Heart left ventricle (tissue), 16 donors: Measurements from ENCODE around the gene SPNS3. TPM values are rescaled to one million over a fixed set of nuclear protein-coding genes. Genes with fewer than 3 reads are reported as not detected.
A peak's percentile ranks its signal among the peaks of the same experiment; 100 is the strongest.

Experiments used
- ATAC-seq, 4 donors: fragments of 200-7000 bp; cut with Tn5 transposase; one replicate each; pipeline ENCODE4 v1.9.1; 2020 to 2022; ENCODE audit warnings: moderate library complexity in 4 of 4, mild to moderate bottlenecking in 3 of 4, moderate number of reproducible peaks in 1 of 4
- DNase-seq, 5 donors: peaks; one replicate each; pipeline ENCODE4 v3.0.0-alpha.2; 2020
- H3K27ac ChIP-seq, 12 donors: fragments of 200-600 bp; sonication (generic) in 4 of 12; one replicate each; pipeline versions ENCODE4 v1.5.0 to v1.8.0; 2016 to 2022; ENCODE audit warnings: mild to moderate bottlenecking in 2 of 12
- H3K27me3 ChIP-seq, 9 donors: fragments of 200-600 bp; sonication (generic) in 2 of 9; one replicate each; pipeline versions ENCODE4 v1.5.1 to v1.8.0; 2016 to 2022; ENCODE audit warnings: mild to moderate bottlenecking in 3 of 9
- H3K36me3 ChIP-seq, 9 donors: fragments of 200-600 bp; sonication (generic) in 2 of 9; one replicate each; pipeline versions ENCODE4 v1.5.0 to v1.8.0; 2018 to 2022; ENCODE audit warnings: mild to moderate bottlenecking in 2 of 9
- H3K4me1 ChIP-seq, 12 donors: fragments of 200-600 bp; sonication (generic) in 4 of 12; one replicate each; pipeline versions ENCODE4 v1.5.0 to v1.8.0; 2016 to 2022; ENCODE audit warnings: mild to moderate bottlenecking in 3 of 12
- H3K4me3 ChIP-seq, 12 donors: fragments of 200-600 bp; sonication (generic) in 4 of 12; one replicate each; pipeline versions ENCODE4 v1.5.0 to v1.8.0; 2017 to 2022; ENCODE audit warnings: mild to moderate bottlenecking in 9 of 12, moderate library complexity in 4 of 12
- H3K9me3 ChIP-seq, 12 donors: fragments of 200-600 bp; sonication (generic) in 4 of 12; one replicate each; pipeline versions ENCODE4 v1.5.0 to v1.8.0; 2016 to 2022; ENCODE audit warnings: mild to moderate bottlenecking in 1 of 12
- POLR2A ChIP-seq, 2 donors: fragments of 450-650 bp; IDR thresholded peaks; one replicate each; pipeline ENCODE4 v1.6.1; 2017; ENCODE audit warnings: antibody characterized with exemption in 2 of 2, mild to moderate bottlenecking in 2 of 2, moderate library complexity in 2 of 2
- WGBS, 4 donors: extraction: QIAGEN DNeasy Blood & Tissue Kit in 2 of 4; methylation state at CpG; one replicate each; pipeline versions ENCODE4 v1.1.5 to v1.1.7; 2013 to 2018; 5-methylcytosine and 5-hydroxymethylcytosine counted together
- intact Hi-C, 10 donors: fragments of 100-400 bp; cut with DNase I; formaldehyde crosslinking; loops; one replicate each; pipeline versions ENCODE4 v1.11.1 to v1.14.2; 2022
- polyA plus RNA-seq, 2 donors: library from polyadenylated mRNA; stranded (reverse); fragments of 200-250 nt; gene quantifications; one replicate each; pipeline ENCODE4 v1.2.3, GENCODE V29; 2013
- total RNA-seq, 9 donors: library from RNA; depleted of rRNA in 2 of 9; stranded (reverse); fragments of >200 nt in 2 of 9; fragmentation: NEBNext Ultra II Directional in 3 of 9; extraction: Animal tissue kit (Norgen Biotek cat#: 25700) in 3 of 9; gene quantifications; one replicate each; pipeline versions ENCODE4 v1.1.0 to v1.2.4, GENCODE V29; 2016 to 2023
- TF ChIP-seq, protein P1 (sequence below), 12 donors: fragments of 200-600 bp; sonication (generic) in 4 of 12; IDR thresholded peaks; one replicate each; pipeline versions ENCODE4 v1.5.0 to v1.8.0; 2018 to 2022; ENCODE audit warnings: antibody characterized with exemption in 12 of 12, mild to moderate bottlenecking in 5 of 12
- donor health status: ischemic (EF 13 %, LVEDD 7.1; RV severe dilation, severe dysfunction).
- donor health status: healthy with polysubstance abuse.
- donor health status: DM: no; HTN: yes; CAD: no.
- donor health status: DM: no; HTN: no; CAD: no.
- donor health status: ischemic (EF 25% LVEDD 6.9; RV normal size, moderate dysfunction).
- donor health status: ischemic (EF 25% LVEDD 5.7; RV mildly dilated, moderate dysfunction).
- donor health status: healthy.
- donor health status: DM: yes; HTN: yes; CAD: no.
- donor health status: ischemic (EF 35%, LVEDD 5.7; RV mildly dilated, moderate dysfunction).
- donor health status: nonischemic (EF 11% LVEDD 7.7; RV severe dilation, severe dysfunction).
- donor health status: DM: yes; HTN: yes; CAD: no.
- donor health status: PGD.
- donor health status: ischemic (EF 29% LVEDD 5.4; RV normal size, mild dysfunction).
- donor health status: nonischemic (EF 23%, LVEDD 6.1; RV moderate dilation, normal function).

SPNS3 gene
- total and polyA plus RNA-seq, 11 donors: 0.23 to 1.9 (median 1.1) TPM; not detected in 3

DNA sequence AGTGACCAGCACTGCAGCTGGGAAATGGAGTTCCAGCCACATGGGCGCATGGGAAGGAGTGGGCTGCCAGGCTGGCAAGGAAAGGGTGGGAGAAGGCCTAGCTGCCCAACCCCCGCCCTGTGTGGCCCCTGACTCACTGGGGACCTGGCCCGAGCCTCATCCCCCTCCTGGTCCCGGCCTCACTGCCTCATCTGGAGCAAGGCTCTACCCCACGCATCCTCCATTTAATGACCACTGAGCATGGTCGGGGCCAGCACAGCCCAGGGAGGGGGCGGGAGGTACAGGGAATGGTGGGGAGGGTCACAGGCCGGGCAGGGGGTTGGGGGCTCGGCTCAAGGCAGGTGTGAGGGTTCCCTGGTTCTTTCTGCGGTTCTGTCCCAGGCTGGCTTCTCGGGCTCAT lies 81.0 kb downstream of the SPNS3 start:
- WGBS, 4 donors: 93 to 97% (median 95%) methylated on average over 7 to 11 of the region's 11 CpGs
- Histone ChIP-seq H3K4me3 (no peak overlapping the region), H3K4me1 (peaks cover 3 to 48% (median 31%) of the 10 kb centered on the region in 12 donors), H3K9me3 (no peaks in the 10 kb centered on the region), H3K36me3 (no peaks in the 10 kb centered on the region), H3K27ac (no peak overlapping the region), H3K27me3 (no peaks in the 10 kb centered on the region)
- DNase-seq (no peak), ATAC-seq (no peak)
- no peak for TF ChIP-seq POLR2A (IDR thresholded peaks at IDR 0.05)
- TF ChIP-seq, protein P1, sequence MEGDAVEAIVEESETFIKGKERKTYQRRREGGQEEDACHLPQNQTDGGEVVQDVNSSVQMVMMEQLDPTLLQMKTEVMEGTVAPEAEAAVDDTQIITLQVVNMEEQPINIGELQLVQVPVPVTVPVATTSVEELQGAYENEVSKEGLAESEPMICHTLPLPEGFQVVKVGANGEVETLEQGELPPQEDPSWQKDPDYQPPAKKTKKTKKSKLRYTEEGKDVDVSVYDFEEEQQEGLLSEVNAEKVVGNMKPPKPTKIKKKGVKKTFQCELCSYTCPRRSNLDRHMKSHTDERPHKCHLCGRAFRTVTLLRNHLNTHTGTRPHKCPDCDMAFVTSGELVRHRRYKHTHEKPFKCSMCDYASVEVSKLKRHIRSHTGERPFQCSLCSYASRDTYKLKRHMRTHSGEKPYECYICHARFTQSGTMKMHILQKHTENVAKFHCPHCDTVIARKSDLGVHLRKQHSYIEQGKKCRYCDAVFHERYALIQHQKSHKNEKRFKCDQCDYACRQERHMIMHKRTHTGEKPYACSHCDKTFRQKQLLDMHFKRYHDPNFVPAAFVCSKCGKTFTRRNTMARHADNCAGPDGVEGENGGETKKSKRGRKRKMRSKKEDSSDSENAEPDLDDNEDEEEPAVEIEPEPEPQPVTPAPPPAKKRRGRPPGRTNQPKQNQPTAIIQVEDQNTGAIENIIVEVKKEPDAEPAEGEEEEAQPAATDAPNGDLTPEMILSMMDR (IDR thresholded peaks at IDR 0.05): no peak
- intact Hi-C loops: loop anchor here in 1 of 10 donors (5.0 kb wide), 1 partner anchor 147 kb away; the partner anchor contains the start of gene UBE2G1

DNA sequence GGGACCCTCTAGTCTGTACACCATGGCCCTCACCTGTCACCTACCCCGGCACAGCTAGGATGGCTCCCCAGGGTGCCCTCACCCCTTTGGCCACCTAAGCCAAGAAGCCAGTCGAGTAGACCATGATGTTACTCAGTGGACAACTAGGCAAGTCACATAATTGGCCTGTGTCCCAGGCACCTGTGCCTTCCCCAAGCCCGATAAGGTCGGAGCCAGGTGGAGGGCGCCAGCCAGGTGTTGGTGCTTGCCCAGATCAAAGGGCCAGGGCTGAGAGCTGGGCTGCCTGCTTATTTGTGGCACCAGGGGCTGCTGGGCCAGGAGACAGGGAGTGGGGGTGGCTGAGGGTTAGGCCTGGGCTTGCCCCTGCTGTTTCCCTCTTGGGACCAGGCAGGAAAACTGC lies 81.8 kb downstream of the SPNS3 start:
- H3K36me3 ChIP-seq: no peaks in the 10 kb centered on the region
- peaks cover 10 to 48% (median 31%) of the 10 kb centered on the region in 12 donors for H3K4me1 ChIP-seq
- WGBS, 4 donors: 94 to 100% (median 95%) methylated on average over 4 to 5 of the region's 5 CpGs
- DNase-seq: no peak
- intact Hi-C loops: no loop called here
- no peak overlapping the region for H3K27ac ChIP-seq
- no peaks in the 10 kb centered on the region for H3K9me3 ChIP-seq
- no peak for TF ChIP-seq POLR2A (IDR thresholded peaks at IDR 0.05)
- TF ChIP-seq, protein P1 (IDR thresholded peaks at IDR 0.05): no peak
- no peak overlapping the region for H3K4me3 ChIP-seq
- no peak for ATAC-seq
- H3K27me3 ChIP-seq: no peaks in the 10 kb centered on the region

DNA sequence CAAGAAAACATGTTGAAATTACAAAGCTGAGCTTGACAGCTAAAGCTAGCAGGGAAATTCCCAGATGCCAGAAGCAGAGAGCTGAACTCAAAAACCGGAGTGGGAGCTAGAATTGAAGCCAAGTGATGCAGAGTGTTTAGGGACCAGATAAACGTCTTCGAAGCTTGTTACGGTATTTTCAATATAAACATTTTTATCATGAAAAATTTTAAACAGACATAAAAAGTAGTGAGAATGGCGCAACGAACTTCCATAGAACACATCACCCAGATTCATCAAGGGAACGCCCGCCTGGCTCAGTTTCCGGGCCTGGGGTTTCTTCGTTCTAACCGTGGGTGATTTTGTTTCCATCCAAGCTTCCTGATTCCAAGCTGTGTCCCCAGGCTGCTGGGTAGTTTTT lies 83.0 kb downstream of the SPNS3 start:
- 72 to 76% (median 74%) methylated on average over 11 of the region's 11 CpGs for WGBS, 4 donors
- Histone ChIP-seq H3K27ac (peak overlapping the region in 1 of 12 donors; percentile 18), H3K9me3 (no peaks in the 10 kb centered on the region), H3K36me3 (no peaks in the 10 kb centered on the region), H3K27me3 (no peaks in the 10 kb centered on the region), H3K4me3 (no peak overlapping the region), H3K4me1 (peaks cover 10 to 49% (median 30%) of the 10 kb centered on the region in 12 donors)
- TF ChIP-seq POLR2A (IDR thresholded peaks at IDR 0.05): no peak
- TF ChIP-seq, protein P1 (IDR thresholded peaks at IDR 0.05): no peak
- ATAC-seq (no peak), DNase-seq (no peak)
- intact Hi-C loops: no loop called here

DNA sequence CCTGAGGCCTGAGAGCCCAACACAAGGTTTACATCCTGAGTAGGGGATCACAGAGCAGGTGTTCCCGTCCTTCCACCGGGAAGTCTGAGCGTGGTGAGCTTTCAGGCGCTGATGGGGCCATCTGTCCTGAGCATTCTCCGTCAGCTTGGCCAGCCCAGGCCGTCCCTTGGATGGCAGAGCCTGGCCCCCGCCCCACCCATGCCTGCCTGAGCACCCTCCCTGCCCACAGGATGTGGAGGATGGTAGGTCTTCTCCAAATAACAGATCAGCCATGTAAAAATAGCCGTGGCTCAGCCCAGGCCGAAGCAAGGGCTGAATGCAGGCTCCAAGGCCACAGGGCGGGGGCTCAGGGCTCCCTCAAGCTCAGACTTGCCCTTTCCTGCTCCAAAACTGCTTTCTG lies 85.2 kb downstream of the SPNS3 start:
- 57 to 81% (median 74%) methylated on average over 7 to 10 of the region's 10 CpGs for WGBS, 4 donors
- peak overlapping the region in 1 of 12 donors; percentile 5 for H3K4me3 ChIP-seq
- peak overlapping the region; percentile 74 to 93 (median 89) for H3K27ac ChIP-seq
- ATAC-seq (peak in 3 of 4 donors; percentile 13 to 22 (median 20)), DNase-seq (no peak)
- intact Hi-C loops: no loop called here
- no peaks in the 10 kb centered on the region for H3K36me3 ChIP-seq
- TF ChIP-seq, protein P1 (IDR thresholded peaks at IDR 0.05): no peak
- TF ChIP-seq POLR2A (IDR thresholded peaks at IDR 0.05): no peak
- no peaks in the 10 kb centered on the region for H3K9me3 ChIP-seq
- H3K4me1 ChIP-seq: peaks cover 10 to 53% (median 40%) of the 10 kb centered on the region in 12 donors
- no peaks in the 10 kb centered on the region for H3K27me3 ChIP-seq
